Transverse colon (tissue), 4 donors: ENCODE data around the gene RNF225.

Experiments used
- CTCF ChIP-seq, 5 experiments: fragments of 200-600 bp in 3 of 5; fragments of 450-650 bp in 2 of 5; sonication (generic) in 3 of 5; IDR thresholded peaks; 1 replicate in 2 of 5; 2 replicates in 3 of 5; pipeline ENCODE4 v1.5.1; 2016 to 2017; ENCODE audit warnings: antibody characterized with exemption in 5 of 5, inconsistent platforms in 3 of 5, mild to moderate bottlenecking in 2 of 5, moderate library complexity in 1 of 5
- POLR2AphosphoS5 ChIP-seq, 3 donors: sonication (generic); formaldehyde crosslinking; IDR thresholded peaks; one replicate each; pipeline ENCODE4 v1.6.1; 2016; ENCODE audit warnings: antibody characterized with exemption in 3 of 3

- TF ChIP-seq CTCF (IDR thresholded peaks at IDR 0.05) (peak in 1 of 5 experiments; percentile 35), POLR2AphosphoS5 (IDR thresholded peaks at IDR 0.05) (peak; percentile 50 to 95 (median 92))
Measured at GRCh38 chr19:58380662-58381459, 14.6 kb upstream of the RNF225 start, which contains the start of gene ZNF837.
